Neuron (in vitro differentiated cells): ENCODE data around the gene RSPRY1.

Source experiments
- H2AFZ ChIP-seq: one replicate; pipeline ENCODE4 v1.6.1; 2013; ENCODE audit warnings: low read depth, mild to moderate bottlenecking, inconsistent platforms, low read length, moderate library complexity
- H3K27me3 ChIP-seq: one replicate; pipeline ENCODE4 v1.6.1; 2013; ENCODE audit warnings: low read length; ENCODE audit not compliant: insufficient read depth
- H3K36me3 ChIP-seq: one replicate; pipeline ENCODE4 v1.6.1; 2013; ENCODE audit warnings: low read length; ENCODE audit not compliant: insufficient read depth
- H3K4me1 ChIP-seq: one replicate; pipeline ENCODE4 v1.6.1; 2013; ENCODE audit warnings: low read length; ENCODE audit not compliant: insufficient read depth
- H3K4me3 ChIP-seq: 2 replicates; pipeline ENCODE4 v1.5.1; 2013; ENCODE audit warnings: mild to moderate bottlenecking, low read length, moderate library complexity
- H3K9me3 ChIP-seq: one replicate; pipeline ENCODE4 v1.6.1; 2013; ENCODE audit warnings: low read length

Gene RSPRY1

DNA sequence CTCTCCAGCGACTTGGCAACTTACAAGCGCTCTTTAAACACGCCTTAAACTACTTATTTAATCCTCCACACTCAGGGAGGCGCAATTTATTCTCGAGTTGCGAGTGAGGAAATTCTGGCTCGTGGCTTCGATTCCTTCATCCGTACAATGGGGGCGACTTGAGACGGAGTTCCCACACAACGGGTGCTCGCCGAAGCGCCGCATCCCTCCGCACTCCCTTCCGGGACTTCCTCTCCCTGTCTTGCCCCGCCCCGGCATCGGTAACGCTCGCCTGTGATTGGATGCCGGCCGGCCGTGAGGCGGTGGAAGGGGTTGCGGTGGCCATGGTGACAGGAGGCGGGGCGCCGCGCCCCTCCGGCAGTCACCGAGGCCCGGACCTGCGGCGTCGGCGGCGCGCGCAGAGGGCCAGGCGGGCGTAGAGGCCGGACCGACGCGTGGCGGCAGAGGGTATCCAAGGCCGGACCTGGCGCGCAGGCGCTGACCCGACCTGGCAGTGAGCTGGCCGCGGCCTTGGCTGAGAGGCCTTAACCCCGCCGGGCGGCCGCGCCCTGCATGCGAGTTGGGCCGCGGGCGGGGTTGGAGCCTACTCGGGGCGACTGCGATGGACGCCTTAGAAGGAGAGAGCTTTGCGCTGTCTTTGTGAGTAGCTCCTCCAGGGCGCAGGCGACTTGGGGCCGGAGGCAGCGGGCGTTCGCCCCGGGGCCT is 58.8 kb downstream of the RSPRY1 start, which contains the start of gene ARL2BP:
Gene ARL2BP, plus strand, starts transcription at position 493 of the 705 bp plus-strand sequence. Its CDS starts 109 bp downstream, at position 602.
- Histone ChIP-seq H3K9me3 (peaks cover 2% of the 10 kb centered on the region), H3K4me3 (peak within 1 kb of the TSS; percentile 52), H3K27me3 (no peaks in the 10 kb centered on the region), H3K36me3 (peaks cover 30% of the 10 kb centered on the region), H2AFZ (peak within 1 kb of the TSS; percentile 77), H3K4me1 (peaks cover 7% of the 10 kb centered on the region)

DNA sequence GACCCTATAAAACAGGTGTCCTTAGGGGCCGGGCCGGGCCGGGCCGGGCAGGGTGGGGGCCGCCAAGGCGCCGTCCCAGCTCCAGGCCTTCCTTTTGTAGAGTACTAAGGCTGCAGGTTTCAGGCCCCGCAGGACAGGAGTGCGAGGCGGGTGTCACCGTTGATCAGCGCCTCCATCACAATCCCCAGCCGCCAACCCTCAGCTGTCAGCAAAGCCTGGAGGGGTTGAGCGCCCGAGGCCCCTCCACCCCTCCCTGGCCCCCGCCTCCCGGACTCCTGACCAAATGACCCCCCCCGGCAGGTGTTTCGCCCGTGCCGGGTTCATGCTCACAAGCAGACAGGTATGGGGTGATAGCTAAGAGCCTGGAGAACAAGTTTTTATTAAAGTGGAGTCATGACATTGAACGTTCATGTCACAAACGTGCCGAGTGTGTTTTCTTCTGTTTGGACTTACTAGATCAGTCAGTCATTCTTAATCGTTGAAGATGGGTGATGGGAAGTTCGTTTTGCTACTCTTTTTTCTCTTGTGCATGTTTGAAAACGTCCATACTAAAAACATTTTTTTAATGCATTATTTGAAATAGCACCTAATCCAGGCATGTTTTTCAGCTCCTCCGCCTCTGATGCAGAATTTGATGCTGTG is 59.5 kb downstream of the RSPRY1 start:
- Histone ChIP-seq H3K27me3 (no peaks in the 10 kb centered on the region), H3K4me3 (peak overlapping the region; percentile 52), H2AFZ (peak overlapping the region; percentile 77), H3K36me3 (peaks cover 30% of the 10 kb centered on the region), H3K9me3 (peaks cover 2% of the 10 kb centered on the region), H3K4me1 (peaks cover 7% of the 10 kb centered on the region)

DNA sequence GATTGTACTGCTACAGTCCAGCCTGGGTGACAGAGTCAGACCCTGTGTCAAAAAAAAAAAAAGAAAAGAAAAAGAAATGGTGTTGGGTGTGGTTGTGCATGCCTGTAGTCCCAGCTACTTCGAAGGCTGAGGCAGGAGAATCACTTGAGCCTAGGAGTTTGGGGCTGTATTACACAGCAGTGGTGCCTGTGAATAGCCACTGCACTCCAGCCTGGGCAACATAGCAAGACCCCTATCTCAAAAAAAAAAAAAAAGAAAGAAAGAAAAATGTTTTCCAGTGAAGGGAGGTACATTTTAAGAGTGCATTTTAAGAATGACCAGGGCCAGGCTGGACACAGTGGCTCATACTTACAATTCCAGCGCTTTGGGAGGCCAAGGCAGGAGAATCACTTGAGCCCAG is 65.2 kb downstream of the RSPRY1 start:
- peaks cover 5% of the 10 kb centered on the region for H3K9me3 ChIP-seq
- peaks cover 52% of the 10 kb centered on the region for H3K36me3 ChIP-seq
- no peak overlapping the region for H3K4me3 ChIP-seq
- H3K4me1 ChIP-seq: no peaks in the 10 kb centered on the region
- no peaks in the 10 kb centered on the region for H3K27me3 ChIP-seq
- H2AFZ ChIP-seq: no peak overlapping the region

DNA sequence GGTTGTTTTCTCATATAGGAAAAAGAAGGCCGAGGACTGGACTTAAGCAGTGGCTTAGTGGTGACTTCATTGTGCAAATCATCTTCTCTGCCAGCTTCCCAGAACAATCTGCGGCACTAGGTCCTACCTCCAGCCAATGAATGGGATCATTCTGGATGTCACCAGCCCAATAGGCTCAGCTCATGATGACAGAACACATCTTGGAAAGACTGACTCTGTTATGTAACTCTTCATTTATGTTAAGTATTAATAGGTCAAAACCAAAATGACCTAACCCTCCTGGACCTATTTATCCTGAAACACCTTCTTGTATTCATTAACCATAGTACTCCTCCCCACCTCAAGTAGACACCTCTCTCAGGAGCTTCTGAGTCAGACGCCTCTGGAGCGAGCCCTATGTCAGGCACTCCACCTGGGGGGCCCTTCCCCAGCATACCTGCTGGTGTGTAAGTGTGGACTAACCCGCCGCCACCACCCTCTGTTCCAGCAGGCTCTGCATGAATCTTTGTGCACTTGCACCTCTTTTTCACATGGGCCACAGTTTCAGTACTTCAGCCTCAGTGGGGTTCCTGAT is 66.1 kb downstream of the RSPRY1 start:
- H3K27me3 ChIP-seq: no peaks in the 10 kb centered on the region

DNA sequence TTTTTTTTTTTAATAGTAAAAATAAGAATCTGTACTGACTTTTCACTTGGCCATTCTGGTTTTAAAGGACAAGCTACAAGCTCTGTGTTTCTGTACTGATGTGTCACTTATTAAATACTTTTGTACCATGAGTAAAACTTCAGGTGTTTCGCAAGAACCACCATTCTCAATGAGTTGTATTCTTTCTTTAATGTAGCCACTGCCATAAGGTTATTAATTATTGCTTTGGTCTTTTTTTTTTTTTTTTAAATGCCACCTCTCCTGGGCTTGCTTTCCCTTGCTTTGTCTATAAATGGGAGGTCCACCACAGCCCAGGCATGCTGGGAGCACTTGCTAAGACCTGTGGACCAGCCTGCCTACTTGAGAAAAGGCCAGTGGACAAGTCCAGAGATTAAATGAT is 67.3 kb downstream of the RSPRY1 start:
- H2AFZ ChIP-seq: no peak overlapping the region
- H3K4me3 ChIP-seq: no peak overlapping the region
- peaks cover 37% of the 10 kb centered on the region for H3K36me3 ChIP-seq
- H3K4me1 ChIP-seq: no peaks in the 10 kb centered on the region
- no peaks in the 10 kb centered on the region for H3K27me3 ChIP-seq
- H3K9me3 ChIP-seq: peaks cover 5% of the 10 kb centered on the region

More for the DNA sequence above, 66.1 kb downstream of the RSPRY1 start:
- Histone ChIP-seq H3K36me3 (peaks cover 46% of the 10 kb centered on the region), H3K4me3 (no peak overlapping the region), H2AFZ (no peak overlapping the region), H3K4me1 (no peaks in the 10 kb centered on the region), H3K9me3 (peaks cover 5% of the 10 kb centered on the region)

DNA sequence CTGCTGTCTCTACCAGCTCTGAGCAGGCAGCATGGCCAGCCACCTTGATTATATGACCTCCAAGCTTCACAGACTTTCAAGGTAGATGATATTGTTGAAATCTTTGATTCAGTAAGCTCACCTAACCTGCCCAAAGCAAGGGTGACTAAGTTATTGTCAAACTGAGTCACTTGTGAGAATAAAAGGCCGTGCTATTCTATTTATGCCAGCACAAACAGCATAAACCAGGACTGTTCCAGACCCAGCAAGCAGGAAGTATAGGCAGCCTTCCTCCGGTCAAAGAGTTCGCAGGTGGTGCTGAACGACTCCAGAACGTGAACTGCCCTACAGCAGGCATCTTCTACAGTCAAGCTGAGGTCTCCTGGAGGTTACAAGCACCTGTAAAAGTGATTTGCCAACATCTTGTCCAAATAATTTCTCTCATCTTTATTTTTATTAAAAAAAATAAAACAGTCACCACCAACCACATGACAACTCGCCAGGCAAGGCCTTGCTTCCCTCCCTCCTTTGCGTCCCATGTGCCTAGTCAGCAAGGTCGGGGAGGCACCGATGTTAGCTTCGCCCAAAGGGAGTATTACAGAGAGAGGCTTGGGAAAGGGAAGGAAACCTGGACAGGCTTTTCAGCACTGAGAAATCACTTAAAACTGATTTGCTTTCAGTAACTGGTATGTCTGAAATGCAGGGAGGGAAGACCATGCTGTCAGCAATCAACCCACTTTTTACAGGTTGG is 69.7 kb downstream of the RSPRY1 start:
- Histone ChIP-seq H2AFZ (no peak overlapping the region), H3K4me3 (no peak overlapping the region), H3K27me3 (no peaks in the 10 kb centered on the region), H3K36me3 (peaks cover 22% of the 10 kb centered on the region), H3K9me3 (peaks cover 3% of the 10 kb centered on the region), H3K4me1 (peaks cover 8% of the 10 kb centered on the region)

DNA sequence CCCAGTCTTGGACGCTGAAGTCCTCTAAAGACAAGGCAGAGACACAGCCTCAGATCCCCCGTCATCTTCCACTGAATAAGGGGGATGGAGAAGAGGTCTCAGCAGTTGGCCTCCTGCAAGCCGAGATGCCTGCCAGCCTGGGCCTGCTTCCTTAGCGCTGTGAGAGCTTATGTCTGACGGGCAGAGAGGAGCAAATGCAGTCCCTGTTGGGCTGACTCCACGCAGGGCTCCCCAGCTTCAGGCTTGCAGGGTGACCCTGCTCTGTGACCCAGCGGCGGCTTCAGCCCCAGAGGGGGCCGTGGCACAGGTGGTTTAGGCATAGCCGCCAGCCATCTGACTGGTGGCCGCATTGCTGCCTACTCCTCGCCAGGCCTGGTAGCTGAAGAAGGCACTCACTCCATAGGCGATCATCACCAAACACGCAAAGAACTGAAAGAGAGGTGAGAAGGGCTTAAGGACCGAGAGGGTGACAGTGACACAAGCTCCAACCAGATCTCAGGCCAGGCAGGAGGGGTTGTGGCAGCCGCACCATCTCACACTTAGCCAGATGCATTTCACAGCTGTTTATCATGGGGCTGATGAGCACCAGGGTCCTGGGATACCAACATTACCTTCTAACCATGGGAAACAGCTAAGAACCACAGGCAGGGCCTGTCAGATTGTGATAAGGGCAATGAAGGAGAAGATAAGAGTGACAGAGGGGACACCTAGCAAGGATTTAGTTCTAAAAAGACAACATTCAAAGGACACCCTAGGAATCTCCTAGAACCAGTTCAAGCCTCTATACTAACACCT is 70.7 kb downstream of the RSPRY1 start:
- Histone ChIP-seq H3K4me1 (peaks cover 8% of the 10 kb centered on the region), H3K4me3 (no peak overlapping the region), H3K9me3 (peaks cover 3% of the 10 kb centered on the region), H2AFZ (no peak overlapping the region), H3K27me3 (no peaks in the 10 kb centered on the region), H3K36me3 (peaks cover 13% of the 10 kb centered on the region)

DNA sequence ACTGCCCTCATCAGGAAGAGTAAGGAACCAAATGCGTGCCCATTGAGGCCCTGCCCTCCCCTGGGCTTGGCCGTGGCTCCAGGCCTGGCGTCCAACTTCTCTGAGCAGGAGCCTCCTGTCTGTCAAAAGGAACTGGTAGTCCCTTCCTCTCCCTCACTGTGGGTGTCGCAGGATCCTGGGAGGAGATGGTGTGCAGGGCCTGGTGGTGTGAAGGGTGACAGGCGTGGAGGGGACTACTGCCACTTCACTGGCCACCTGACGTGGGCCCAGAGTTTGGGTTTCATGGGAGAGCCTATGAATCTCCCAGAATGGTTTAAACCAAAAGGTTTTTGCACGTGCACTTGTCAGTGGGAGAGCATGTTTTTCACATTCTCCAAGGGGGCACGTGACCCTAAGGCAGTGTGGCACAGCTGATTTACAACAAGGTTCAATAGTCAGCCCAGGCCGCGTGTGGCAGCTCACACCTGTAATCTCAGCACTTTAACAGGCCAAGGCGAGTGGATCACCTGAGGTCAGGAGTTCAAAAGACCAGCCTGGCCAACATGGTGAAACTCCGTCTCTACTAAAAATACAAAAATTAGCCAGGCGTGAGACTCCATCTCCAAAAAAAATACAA is 71.4 kb downstream of the RSPRY1 start:
- Histone ChIP-seq H3K36me3 (peaks cover 6% of the 10 kb centered on the region), H2AFZ (no peak overlapping the region), H3K9me3 (no peaks in the 10 kb centered on the region), H3K4me3 (no peak overlapping the region), H3K4me1 (peaks cover 8% of the 10 kb centered on the region), H3K27me3 (no peaks in the 10 kb centered on the region)

DNA sequence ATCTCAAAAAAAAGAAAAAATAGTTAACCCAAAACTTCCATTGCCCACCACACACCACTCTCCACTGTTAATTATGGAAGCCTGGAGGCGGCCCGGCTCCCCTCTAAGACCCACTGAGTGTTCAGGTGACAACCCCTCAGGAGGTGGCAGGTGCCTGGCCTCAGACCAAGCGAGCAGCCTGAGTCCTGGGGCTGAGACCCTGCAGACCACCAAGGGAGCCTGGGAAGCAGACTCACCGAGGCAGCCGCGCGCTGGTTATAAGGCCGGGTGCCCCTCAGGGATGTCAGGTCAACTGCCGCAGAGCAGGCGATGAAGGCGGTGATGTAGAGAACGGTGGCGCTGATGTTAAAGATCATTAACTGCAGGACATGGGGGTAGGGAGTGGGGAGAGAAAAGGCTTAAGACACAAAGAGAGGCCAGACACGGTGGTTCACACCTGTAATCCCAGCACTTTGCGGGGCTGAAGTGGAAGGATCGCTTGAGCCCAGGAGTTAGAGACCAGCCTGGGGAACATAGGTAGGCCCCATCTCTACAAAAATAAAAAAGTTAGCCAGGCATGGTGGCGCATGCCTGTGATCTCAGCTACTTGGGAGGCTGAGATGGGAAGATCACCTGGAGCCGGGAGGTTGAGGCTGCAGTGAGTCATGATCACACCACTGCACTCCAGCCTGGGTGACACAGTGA is 72.2 kb downstream of the RSPRY1 start:
- peaks cover 6% of the 10 kb centered on the region for H3K27me3 ChIP-seq

DNA sequence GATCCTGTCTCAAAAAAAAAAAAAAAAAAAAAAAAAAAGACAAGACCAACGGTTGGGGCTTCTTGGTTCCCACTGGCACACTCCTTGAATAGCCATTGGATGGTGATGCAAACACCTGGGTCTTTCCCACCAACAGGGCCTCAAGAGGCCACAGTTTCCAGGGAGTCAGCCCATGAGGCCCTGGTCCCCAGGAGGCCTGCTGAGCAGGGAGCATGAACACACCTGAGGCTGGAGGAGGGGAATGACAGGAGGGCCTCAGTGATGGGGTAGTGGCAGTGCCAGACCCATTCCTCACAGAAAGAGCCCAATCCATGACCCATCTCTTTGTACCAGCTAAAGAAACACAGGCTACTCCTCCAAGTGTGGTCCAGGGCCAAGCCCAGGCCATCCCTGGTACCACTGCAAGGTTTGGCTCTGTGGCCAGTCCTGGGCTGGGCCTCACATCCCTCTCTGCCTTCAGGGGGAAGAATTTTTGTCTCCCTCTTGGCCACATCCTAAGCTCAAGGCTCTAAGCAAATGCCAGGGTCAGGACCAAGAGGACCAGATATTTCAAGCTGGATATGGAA is 72.9 kb downstream of the RSPRY1 start:
- H3K27me3 ChIP-seq: peaks cover 6% of the 10 kb centered on the region
- H3K36me3 ChIP-seq: no peaks in the 10 kb centered on the region
- H3K9me3 ChIP-seq: no peaks in the 10 kb centered on the region
- H3K4me1 ChIP-seq: peaks cover 8% of the 10 kb centered on the region
- H2AFZ ChIP-seq: no peak overlapping the region
- H3K4me3 ChIP-seq: no peak overlapping the region

More for the DNA sequence above, 72.2 kb downstream of the RSPRY1 start:
- no peaks in the 10 kb centered on the region for H3K9me3 ChIP-seq
- no peaks in the 10 kb centered on the region for H3K36me3 ChIP-seq
- H2AFZ ChIP-seq: no peak overlapping the region
- H3K4me1 ChIP-seq: peaks cover 8% of the 10 kb centered on the region
- H3K4me3 ChIP-seq: no peak overlapping the region

DNA sequence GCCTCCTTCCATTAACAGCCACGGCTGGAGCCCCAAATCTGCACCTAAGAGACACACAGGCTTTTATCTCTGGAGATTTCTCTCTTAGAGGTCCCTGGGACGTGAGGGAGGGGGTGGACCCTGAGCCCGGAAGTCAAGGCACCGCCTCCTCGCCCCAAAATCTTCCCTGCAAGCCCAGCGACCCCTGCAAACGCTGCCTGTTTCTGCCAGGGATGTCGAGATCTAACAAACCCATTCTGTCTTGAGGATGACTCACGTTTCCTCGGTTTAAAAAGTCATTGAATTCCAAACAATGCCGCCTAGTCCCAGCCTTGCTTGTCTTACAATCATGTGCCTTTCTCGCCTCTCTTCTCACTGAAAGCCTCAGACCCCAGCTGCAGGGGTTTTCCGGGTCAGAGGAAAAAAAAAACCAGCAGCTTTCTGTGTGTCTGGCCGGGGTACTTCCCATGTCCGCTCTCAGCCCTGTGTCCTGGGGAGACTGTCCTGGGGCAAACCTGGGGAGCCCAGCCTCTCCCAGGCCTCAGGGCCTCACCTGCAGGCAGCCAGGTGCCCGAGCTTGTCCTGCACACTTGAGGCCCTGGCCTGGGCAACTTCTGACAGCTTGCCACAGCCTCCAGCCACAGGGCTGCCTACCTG is 74.3 kb downstream of the RSPRY1 start:
- no peak overlapping the region for H2AFZ ChIP-seq
- peaks cover 8% of the 10 kb centered on the region for H3K4me1 ChIP-seq
- peaks cover 6% of the 10 kb centered on the region for H3K27me3 ChIP-seq
- no peaks in the 10 kb centered on the region for H3K36me3 ChIP-seq
- H3K9me3 ChIP-seq: no peaks in the 10 kb centered on the region
- H3K4me3 ChIP-seq: peak overlapping the region; percentile 35
